Liver (tissue), 9 donors: ENCODE data around the gene SLC5A6. TPM values are rescaled to one million over a fixed set of nuclear protein-coding genes. Genes with fewer than 3 reads are reported as not detected.

ENCODE experiments used
- DNase-seq: peaks from one replicate; pipeline ENCODE4 v3.0.0-alpha.2; 2017; ENCODE audit warnings: low spot score
- H3K27ac ChIP-seq, 2 donors: one replicate each; pipeline ENCODE4 v1.7.0; 2013; ENCODE audit warnings: inconsistent platforms in 2 of 2, low read length in 2 of 2, control low read depth in 1 of 2, low read depth in 1 of 2, mild to moderate bottlenecking in 1 of 2
- H3K27me3 ChIP-seq, 4 donors: one replicate each; pipeline versions ENCODE4 v1.6.1 to v1.7.0; 2013; ENCODE audit warnings: low read length in 3 of 4, inconsistent platforms in 1 of 4, mild to moderate bottlenecking in 1 of 4, moderate library complexity in 1 of 4; ENCODE audit not compliant: control insufficient read depth in 4 of 4, insufficient read depth in 4 of 4
- H3K36me3 ChIP-seq, 4 donors: one replicate each; pipeline versions ENCODE4 v1.6.1 to v1.7.0; 2013; ENCODE audit warnings: low read length in 3 of 4, mild to moderate bottlenecking in 3 of 4, low read depth in 1 of 4, moderate library complexity in 1 of 4; ENCODE audit not compliant: control insufficient read depth in 4 of 4, insufficient read depth in 3 of 4
- H3K4me1 ChIP-seq, 4 donors: one replicate each; pipeline versions ENCODE4 v1.6.1 to v1.7.0; 2013; ENCODE audit warnings: low read length in 3 of 4, mild to moderate bottlenecking in 3 of 4, moderate library complexity in 1 of 4; ENCODE audit not compliant: control insufficient read depth in 4 of 4, insufficient read depth in 4 of 4
- H3K4me3 ChIP-seq, 3 donors: one replicate each; pipeline versions ENCODE4 v1.6.1 to v1.7.0; 2013; ENCODE audit warnings: low read length in 3 of 3, control low read depth in 1 of 3, low read depth in 1 of 3, mild to moderate bottlenecking in 1 of 3
- H3K9ac ChIP-seq, 2 donors: one replicate each; pipeline ENCODE4 v1.7.0; 2013; ENCODE audit warnings: low read length in 2 of 2, mild to moderate bottlenecking in 2 of 2, moderate library complexity in 2 of 2, control low read depth in 1 of 2, low read depth in 1 of 2
- H3K9me3 ChIP-seq, 4 donors: one replicate each; pipeline versions ENCODE4 v1.6.1 to v1.7.0; 2013; ENCODE audit warnings: low read length in 3 of 4; ENCODE audit not compliant: control insufficient read depth in 4 of 4
- ATF3 ChIP-seq: IDR thresholded peaks from 2 replicates; pipeline ENCODE4 v1.6.1; 2016; ENCODE audit warnings: antibody characterized with exemption
- CTCF ChIP-seq: fragments of 150-350 bp; IDR thresholded peaks from 2 replicates; pipeline ENCODE4 v1.5.1; 2017; ENCODE audit warnings: improper control_type of control experiment, low read depth, low read length; ENCODE audit not compliant: missing input control
- EGR1 ChIP-seq, 2 donors: IDR thresholded peaks; 2 replicates each; pipeline ENCODE4 v1.6.1; 2016 to 2018; ENCODE audit warnings: antibody characterized with exemption in 2 of 2, low read depth in 2 of 2
- FOXA2 ChIP-seq: IDR thresholded peaks from 2 replicates; pipeline ENCODE4 v1.6.1; 2016; ENCODE audit warnings: antibody characterized with exemption
- GABPA ChIP-seq, 2 donors: IDR thresholded peaks in 1 of 2; conservative IDR thresholded peaks in 1 of 2; 2 replicates each; pipeline ENCODE4 v1.6.1; 2016; ENCODE audit warnings: antibody characterized with exemption in 2 of 2, mild to moderate bottlenecking in 1 of 2, moderate library complexity in 1 of 2
- HNF4A ChIP-seq, 2 donors: conservative IDR thresholded peaks; 2 replicates each; pipeline ENCODE4 v1.6.1; 2016; ENCODE audit warnings: antibody characterized with exemption in 2 of 2, mild to moderate bottlenecking in 2 of 2
- HNF4G ChIP-seq: IDR thresholded peaks from 2 replicates; pipeline ENCODE4 v1.6.1; 2016; ENCODE audit warnings: antibody characterized with exemption
- JUND ChIP-seq, 2 donors: IDR thresholded peaks; 2 replicates each; pipeline ENCODE4 v1.6.1; 2016; ENCODE audit warnings: antibody characterized with exemption in 2 of 2
- RAD21 ChIP-seq, 2 donors: IDR thresholded peaks; 2 replicates each; pipeline ENCODE4 v1.6.1; 2016; ENCODE audit warnings: antibody characterized with exemption in 2 of 2, mild to moderate bottlenecking in 2 of 2
- REST ChIP-seq: IDR thresholded peaks from 2 replicates; pipeline ENCODE4 v1.6.1; 2016; ENCODE audit warnings: antibody characterized with exemption, mild to moderate bottlenecking
- RXRA ChIP-seq, 2 donors: IDR thresholded peaks; 2 replicates each; pipeline ENCODE4 v1.6.1; 2017 to 2018; ENCODE audit warnings: antibody characterized with exemption in 2 of 2, mild to moderate bottlenecking in 1 of 2
- TAF1 ChIP-seq: conservative IDR thresholded peaks from 2 replicates; pipeline ENCODE4 v1.6.1; 2016; ENCODE audit warnings: antibody characterized with exemption, mild to moderate bottlenecking
- YY1 ChIP-seq: IDR thresholded peaks from 2 replicates; pipeline ENCODE4 v1.6.1; 2016; ENCODE audit warnings: antibody characterized with exemption, mild to moderate bottlenecking
- ZBTB33 ChIP-seq: IDR thresholded peaks from 2 replicates; pipeline ENCODE4 v1.6.1; 2016; ENCODE audit warnings: antibody characterized with exemption
- WGBS: extraction: QIAGEN DNeasy Blood & Tissue Kit; methylation state at CpG from one replicate; pipeline ENCODE4 v1.1.7; 2013; 5-methylcytosine and 5-hydroxymethylcytosine counted together
- polyA plus RNA-seq, 2 donors: library from polyadenylated mRNA; stranded (reverse) in 1 of 2; unstranded in 1 of 2; fragments of 200-250 nt in 1 of 2; fragments of >200 nt in 1 of 2; fragmentation: Nextera tagmentation in 1 of 2; extraction: Ambion mirVana in 1 of 2; gene quantifications; one replicate each; pipeline versions ENCODE4 v1.2.1 to v1.2.3, GENCODE V29; 2013 to 2015
- total RNA-seq, 2 donors: library from RNA; depleted of rRNA; stranded (reverse); fragments of >200 nt; gene quantifications; one replicate each; pipeline ENCODE4 v1.2.3, GENCODE V29; 2014
- donor health status: healthy.
- donor health status: healthy.
- donor health status: healthy.
- donor health status: healthy.
- donor health status: healthy.

Gene SLC5A6
- total and polyA plus RNA-seq, 4 donors = 12.5 to 217 (median 73.0) TPM

GRCh38 chr2:27227501-27227900, 15.4 kb upstream of the SLC5A6 start:
- DNase-seq = no peak
- WGBS = 91% methylated on average over 2 of the region's 2 CpGs

GRCh38 chr2:27225526-27225925, 13.5 kb upstream of the SLC5A6 start:
- Histone ChIP-seq H3K27me3 (no peaks in the 10 kb centered on the region), H3K9me3 (no peaks in the 10 kb centered on the region), H3K4me3 (no peak overlapping the region), H3K36me3 (peaks cover 20 to 70% (median 54%) of the 10 kb centered on the region in 4 donors), H3K4me1 (no peaks in the 10 kb centered on the region), H3K9ac (no peak overlapping the region), H3K27ac (no peak overlapping the region)
- no peak for DNase-seq
- TF ChIP-seq EGR1 (IDR thresholded peaks at IDR 0.05; ENCODE audit: low read depth in 2 of 2) (no peak), HNF4G (no peak), CTCF (no peak), JUND (IDR thresholded peaks at IDR 0.05) (no peak), RXRA (IDR thresholded peaks at IDR 0.05) (no peak), ATF3 (no peak), HNF4A (conservative IDR thresholded peaks at IDR 0.05) (no peak), TAF1 (no peak), YY1 (no peak), RAD21 (IDR thresholded peaks at IDR 0.05) (no peak)
- WGBS = 96% methylated on average over 9 of the region's 9 CpGs

More at GRCh38 chr2:27227501-27227900, 15.4 kb upstream of the SLC5A6 start:
- peaks cover 20 to 75% (median 61%) of the 10 kb centered on the region in 4 donors for H3K36me3 ChIP-seq
- no peak overlapping the region for H3K9ac ChIP-seq
- H3K4me1 ChIP-seq = no peaks in the 10 kb centered on the region
- H3K27ac ChIP-seq = no peak overlapping the region
- TF ChIP-seq ATF3 (no peak), TAF1 (no peak), RAD21 (IDR thresholded peaks at IDR 0.05) (no peak), FOXA2 (no peak), REST (no peak), HNF4G (no peak), HNF4A (conservative IDR thresholded peaks at IDR 0.05) (no peak), ZBTB33 (no peak), EGR1 (IDR thresholded peaks at IDR 0.05; ENCODE audit: low read depth in 2 of 2) (no peak), GABPA (IDR thresholded peaks at IDR 0.05 in 1 of 2, conservative IDR thresholded peaks at IDR 0.05 in 1 of 2) (no peak)
- H3K27me3 ChIP-seq = no peaks in the 10 kb centered on the region
- no peak overlapping the region for H3K4me3 ChIP-seq
- no peaks in the 10 kb centered on the region for H3K9me3 ChIP-seq
